ENCODE data around the gene JMJD4.

JMJD4 gene

GRCh38 chr1:227734856-227735538 is at the start of gene JMJD4, which contains the start of gene SNAP47:
Gene JMJD4 (minus strand): TSS chr1:227735302. CDS start chr1:227735273, 29 bp downstream.
Gene SNAP47 (plus strand): TSS chr1:227735435. CDS start chr1:227747737, 12,302 bp downstream.
- peak within 1 kb of the TSS; percentile 87 to 90 for H3K4me3 ChIP-seq (ENCODE audit: low read length in 2 of 2)
- peaks cover 4 to 11% of the 10 kb centered on the region in 2 donors for H3K36me3 ChIP-seq (ENCODE audit: control insufficient read depth in 2 of 2, insufficient read depth in 2 of 2, low read length in 2 of 2)
- peak within 1 kb of the TSS; percentile 72 for H3K27ac ChIP-seq (ENCODE audit: low read depth in 2 of 2, low read length in 2 of 2)
- H3K27me3 ChIP-seq (ENCODE audit: control insufficient read depth in 2 of 2, insufficient read depth in 2 of 2, low read length in 2 of 2), result no peaks in the 10 kb centered on the region
- no peaks in the 10 kb centered on the region for H3K9me3 ChIP-seq (ENCODE audit: control insufficient read depth in 2 of 2, low read length in 2 of 2)
- H3K4me1 ChIP-seq (ENCODE audit: control insufficient read depth in 2 of 2, insufficient read depth in 2 of 2, low read length in 2 of 2), result peaks cover 15 to 25% of the 10 kb centered on the region in 2 donors
- H3K9ac ChIP-seq (ENCODE audit: low read depth in 1 of 2, low read length in 2 of 2), result peak within 1 kb of the TSS; percentile 81 to 85

GRCh38 chr1:227782226-227782625 is 47.1 kb upstream of the JMJD4 start:
- no peak overlapping the region for H3K4me3 ChIP-seq (ENCODE audit: low read length in 2 of 2)
- H3K27me3 ChIP-seq (ENCODE audit: control insufficient read depth in 2 of 2, insufficient read depth in 2 of 2, low read length in 2 of 2), result peaks cover 0 to 8% of the 10 kb centered on the region in 2 donors
- no peak overlapping the region for H3K9ac ChIP-seq (ENCODE audit: low read depth in 1 of 2, low read length in 2 of 2)
- peaks cover 14% of the 10 kb centered on the region in 2 donors for H3K4me1 ChIP-seq (ENCODE audit: control insufficient read depth in 2 of 2, insufficient read depth in 2 of 2, low read length in 2 of 2)
- no peak overlapping the region for H3K27ac ChIP-seq (ENCODE audit: low read depth in 2 of 2, low read length in 2 of 2)
- H3K36me3 ChIP-seq (ENCODE audit: control insufficient read depth in 2 of 2, insufficient read depth in 2 of 2, low read length in 2 of 2), result peaks cover 3 to 10% of the 10 kb centered on the region in 2 donors
- H3K9me3 ChIP-seq (ENCODE audit: control insufficient read depth in 2 of 2, low read length in 2 of 2), result no peaks in the 10 kb centered on the region

GRCh38 chr1:227781314-227781930 is 46.3 kb upstream of the JMJD4 start:
- no peak overlapping the region for H3K27ac ChIP-seq (ENCODE audit: low read depth in 2 of 2, low read length in 2 of 2)
- no peaks in the 10 kb centered on the region for H3K9me3 ChIP-seq (ENCODE audit: control insufficient read depth in 2 of 2, low read length in 2 of 2)
- peaks cover 3 to 13% of the 10 kb centered on the region in 2 donors for H3K36me3 ChIP-seq (ENCODE audit: control insufficient read depth in 2 of 2, insufficient read depth in 2 of 2, low read length in 2 of 2)
- no peak overlapping the region for H3K9ac ChIP-seq (ENCODE audit: low read depth in 1 of 2, low read length in 2 of 2)
- peaks cover 0 to 7% of the 10 kb centered on the region in 2 donors for H3K27me3 ChIP-seq (ENCODE audit: control insufficient read depth in 2 of 2, insufficient read depth in 2 of 2, low read length in 2 of 2)
- H3K4me1 ChIP-seq (ENCODE audit: control insufficient read depth in 2 of 2, insufficient read depth in 2 of 2, low read length in 2 of 2), result peaks cover 6% of the 10 kb centered on the region in 2 donors
- H3K4me3 ChIP-seq (ENCODE audit: low read length in 2 of 2), result no peak overlapping the region

- Histone ChIP-seq H3K4me1 (ENCODE audit: control insufficient read depth in 2 of 2, insufficient read depth in 2 of 2, low read length in 2 of 2) (no peaks in the 10 kb centered on the region), H3K9me3 (ENCODE audit: control insufficient read depth in 2 of 2, low read length in 2 of 2) (no peaks in the 10 kb centered on the region), H3K4me3 (ENCODE audit: low read length in 2 of 2) (no peak overlapping the region), H3K36me3 (ENCODE audit: control insufficient read depth in 2 of 2, insufficient read depth in 2 of 2, low read length in 2 of 2) (peaks cover 3 to 21% of the 10 kb centered on the region in 2 donors), H3K27ac (ENCODE audit: low read depth in 2 of 2, low read length in 2 of 2) (no peak overlapping the region), H3K9ac (ENCODE audit: low read depth in 1 of 2, low read length in 2 of 2) (no peak overlapping the region), H3K27me3 (ENCODE audit: control insufficient read depth in 2 of 2, insufficient read depth in 2 of 2, low read length in 2 of 2) (no peaks in the 10 kb centered on the region)
These were observed 45.3 kb upstream of the JMJD4 start for GRCh38 chr1:227780101-227781044.

GRCh38 chr1:227779685-227780084 is 44.6 kb upstream of the JMJD4 start:
- Histone ChIP-seq H3K27me3 (ENCODE audit: control insufficient read depth in 2 of 2, insufficient read depth in 2 of 2, low read length in 2 of 2) (no peaks in the 10 kb centered on the region), H3K4me1 (ENCODE audit: control insufficient read depth in 2 of 2, insufficient read depth in 2 of 2, low read length in 2 of 2) (no peaks in the 10 kb centered on the region), H3K4me3 (ENCODE audit: low read length in 2 of 2) (no peak overlapping the region), H3K9me3 (ENCODE audit: control insufficient read depth in 2 of 2, low read length in 2 of 2) (no peaks in the 10 kb centered on the region), H3K27ac (ENCODE audit: low read depth in 2 of 2, low read length in 2 of 2) (no peak overlapping the region), H3K9ac (ENCODE audit: low read depth in 1 of 2, low read length in 2 of 2) (no peak overlapping the region), H3K36me3 (ENCODE audit: control insufficient read depth in 2 of 2, insufficient read depth in 2 of 2, low read length in 2 of 2) (peaks cover 3 to 21% of the 10 kb centered on the region in 2 donors)

- Histone ChIP-seq H3K27me3 (ENCODE audit: control insufficient read depth in 2 of 2, insufficient read depth in 2 of 2, low read length in 2 of 2) (no peaks in the 10 kb centered on the region), H3K36me3 (ENCODE audit: control insufficient read depth in 2 of 2, insufficient read depth in 2 of 2, low read length in 2 of 2) (peaks cover 3 to 21% of the 10 kb centered on the region in 2 donors), H3K27ac (ENCODE audit: low read depth in 2 of 2, low read length in 2 of 2) (no peak overlapping the region), H3K9me3 (ENCODE audit: control insufficient read depth in 2 of 2, low read length in 2 of 2) (no peaks in the 10 kb centered on the region), H3K4me1 (ENCODE audit: control insufficient read depth in 2 of 2, insufficient read depth in 2 of 2, low read length in 2 of 2) (no peaks in the 10 kb centered on the region), H3K9ac (ENCODE audit: low read depth in 1 of 2, low read length in 2 of 2) (no peak overlapping the region), H3K4me3 (ENCODE audit: low read length in 2 of 2) (no peak overlapping the region)
These were observed 43.9 kb upstream of the JMJD4 start for GRCh38 chr1:227779021-227779441.

GRCh38 chr1:227778401-227778947 is 43.4 kb upstream of the JMJD4 start:
- Histone ChIP-seq H3K27ac (ENCODE audit: low read depth in 2 of 2, low read length in 2 of 2) (no peak overlapping the region), H3K9ac (ENCODE audit: low read depth in 1 of 2, low read length in 2 of 2) (no peak overlapping the region), H3K27me3 (ENCODE audit: control insufficient read depth in 2 of 2, insufficient read depth in 2 of 2, low read length in 2 of 2) (no peaks in the 10 kb centered on the region), H3K4me3 (ENCODE audit: low read length in 2 of 2) (no peak overlapping the region), H3K36me3 (ENCODE audit: control insufficient read depth in 2 of 2, insufficient read depth in 2 of 2, low read length in 2 of 2) (peaks cover 3 to 22% of the 10 kb centered on the region in 2 donors), H3K4me1 (ENCODE audit: control insufficient read depth in 2 of 2, insufficient read depth in 2 of 2, low read length in 2 of 2) (no peaks in the 10 kb centered on the region), H3K9me3 (ENCODE audit: control insufficient read depth in 2 of 2, low read length in 2 of 2) (no peaks in the 10 kb centered on the region)

GRCh38 chr1:227777646-227778045 is 42.5 kb upstream of the JMJD4 start:
- no peak overlapping the region for H3K27ac ChIP-seq (ENCODE audit: low read depth in 2 of 2, low read length in 2 of 2)
- H3K36me3 ChIP-seq (ENCODE audit: control insufficient read depth in 2 of 2, insufficient read depth in 2 of 2, low read length in 2 of 2), result peaks cover 3 to 23% of the 10 kb centered on the region in 2 donors
- no peak overlapping the region for H3K9ac ChIP-seq (ENCODE audit: low read depth in 1 of 2, low read length in 2 of 2)
- H3K27me3 ChIP-seq (ENCODE audit: control insufficient read depth in 2 of 2, insufficient read depth in 2 of 2, low read length in 2 of 2), result no peaks in the 10 kb centered on the region
- H3K4me1 ChIP-seq (ENCODE audit: control insufficient read depth in 2 of 2, insufficient read depth in 2 of 2, low read length in 2 of 2), result no peaks in the 10 kb centered on the region
- no peak overlapping the region for H3K4me3 ChIP-seq (ENCODE audit: low read length in 2 of 2)
- no peaks in the 10 kb centered on the region for H3K9me3 ChIP-seq (ENCODE audit: control insufficient read depth in 2 of 2, low read length in 2 of 2)

GRCh38 chr1:227777156-227777555 is 42.1 kb upstream of the JMJD4 start:
- Histone ChIP-seq H3K4me1 (ENCODE audit: control insufficient read depth in 2 of 2, insufficient read depth in 2 of 2, low read length in 2 of 2) (no peaks in the 10 kb centered on the region), H3K9ac (ENCODE audit: low read depth in 1 of 2, low read length in 2 of 2) (no peak overlapping the region), H3K36me3 (ENCODE audit: control insufficient read depth in 2 of 2, insufficient read depth in 2 of 2, low read length in 2 of 2) (peaks cover 3 to 21% of the 10 kb centered on the region in 2 donors), H3K4me3 (ENCODE audit: low read length in 2 of 2) (no peak overlapping the region), H3K9me3 (ENCODE audit: control insufficient read depth in 2 of 2, low read length in 2 of 2) (no peaks in the 10 kb centered on the region), H3K27me3 (ENCODE audit: control insufficient read depth in 2 of 2, insufficient read depth in 2 of 2, low read length in 2 of 2) (no peaks in the 10 kb centered on the region), H3K27ac (ENCODE audit: low read depth in 2 of 2, low read length in 2 of 2) (no peak overlapping the region)

Data from mucosa of rectum (tissue), 2 donors.